H9 (cell line): Measurements from ENCODE around the gene ACTN4. TPM values are rescaled to one million over a fixed set of nuclear protein-coding genes. Genes with fewer than 3 reads are reported as not detected.

ENCODE experiments used
- DNase-seq: peaks from one replicate; pipeline ENCODE4 v3.0.0-alpha.2; 2017
- H2AFZ ChIP-seq: one replicate; pipeline ENCODE4 v1.6.1; 2013; ENCODE audit warnings: mild to moderate bottlenecking, low read length, control low read depth, moderate library complexity
- H2AK5ac ChIP-seq: 2 replicates; pipeline ENCODE4 v1.6.1; 2013; ENCODE audit warnings: low read length, control low read depth, mixed read lengths; ENCODE audit not compliant: insufficient read length
- H2BK120ac ChIP-seq: one replicate; pipeline ENCODE4 v1.6.1; 2013; ENCODE audit warnings: low read depth, mild to moderate bottlenecking, low read length, control low read depth, inconsistent platforms; ENCODE audit not compliant: poor library complexity, severe bottlenecking
- H2BK12ac ChIP-seq: 2 replicates; pipeline ENCODE4 v1.6.1; 2013; ENCODE audit warnings: low read length, control low read depth, mixed read lengths, low read depth; ENCODE audit not compliant: insufficient read length
- H2BK15ac ChIP-seq: 2 replicates; pipeline ENCODE4 v1.6.1; 2013; ENCODE audit warnings: low read depth, low read length, control low read depth
- H2BK20ac ChIP-seq: one replicate; pipeline ENCODE4 v1.6.1; 2013; ENCODE audit warnings: low read depth, mild to moderate bottlenecking, low read length, control low read depth, inconsistent platforms; ENCODE audit not compliant: poor library complexity, severe bottlenecking
- H2BK5ac ChIP-seq: 2 replicates; pipeline ENCODE4 v1.6.1; 2013; ENCODE audit warnings: low read length, control low read depth, mixed read lengths; ENCODE audit not compliant: insufficient read length
- H3K14ac ChIP-seq: 2 replicates; pipeline ENCODE4 v1.6.1; 2013; ENCODE audit warnings: low read length, control low read depth; ENCODE audit not compliant: insufficient read depth
- H3K18ac ChIP-seq: 2 replicates; pipeline ENCODE4 v1.6.1; 2013; ENCODE audit warnings: low read depth, mild to moderate bottlenecking, mixed read lengths, low read length, control low read depth; ENCODE audit not compliant: insufficient read length
- H3K23ac ChIP-seq: 2 replicates; pipeline ENCODE4 v1.6.1; 2013; ENCODE audit warnings: low read length, control low read depth, mixed read lengths, low read depth; ENCODE audit not compliant: insufficient read length
- H3K23me2 ChIP-seq: 2 replicates; pipeline ENCODE4 v1.6.1; 2013; ENCODE audit warnings: low read depth, mild to moderate bottlenecking, mixed read lengths, low read length, control low read depth; ENCODE audit not compliant: insufficient read length, poor library complexity, severe bottlenecking
- H3K27ac ChIP-seq: 2 replicates; pipeline ENCODE4 v1.5.1; 2013; ENCODE audit warnings: low read length, control low read depth, mixed read lengths, low read depth; ENCODE audit not compliant: insufficient read length
- H3K27me3 ChIP-seq: 2 replicates; pipeline ENCODE4 v1.6.1; 2013; ENCODE audit warnings: low read length, control low read depth, inconsistent platforms; ENCODE audit not compliant: insufficient read depth
- H3K4ac ChIP-seq: 2 replicates; pipeline ENCODE4 v1.6.1; 2013; ENCODE audit warnings: low read depth, mild to moderate bottlenecking, control low read depth, inconsistent platforms, low read length, moderate library complexity
- H3K4me1 ChIP-seq: 2 replicates; pipeline ENCODE4 v1.6.1; 2013; ENCODE audit warnings: low read length, control low read depth, inconsistent platforms; ENCODE audit not compliant: insufficient read depth
- H3K4me2 ChIP-seq: 2 replicates; pipeline ENCODE4 v1.6.1; 2013; ENCODE audit warnings: low read length, control low read depth, mixed read lengths; ENCODE audit not compliant: insufficient read length, insufficient read depth
- H3K56ac ChIP-seq: 2 replicates; pipeline ENCODE4 v1.6.1; 2013; ENCODE audit warnings: low read depth, mild to moderate bottlenecking, mixed read lengths, low read length, control low read depth; ENCODE audit not compliant: insufficient read length
- H3K79me1 ChIP-seq: 2 replicates; pipeline ENCODE4 v1.6.1; 2013; ENCODE audit warnings: low read depth, mild to moderate bottlenecking, moderate library complexity, low read length, control low read depth, inconsistent platforms; ENCODE audit not compliant: insufficient read depth, poor library complexity, severe bottlenecking
- H3K79me2 ChIP-seq: 2 replicates; pipeline ENCODE4 v1.6.1; 2013; ENCODE audit warnings: low read length, control low read depth, inconsistent platforms; ENCODE audit not compliant: insufficient read depth
- H3K9ac ChIP-seq: 2 replicates; pipeline ENCODE4 v1.6.1; 2013; ENCODE audit warnings: low read length, control low read depth, mixed read lengths; ENCODE audit not compliant: insufficient read length; ENCODE audit errors: extremely low read depth
- H3K9me3 ChIP-seq: one replicate; pipeline ENCODE4 v1.6.1; 2013; ENCODE audit warnings: low read depth, low read length, inconsistent platforms; ENCODE audit not compliant: control insufficient read depth
- H3T11ph ChIP-seq: one replicate; pipeline ENCODE4 v1.6.1; 2013; ENCODE audit warnings: mild to moderate bottlenecking, low read length, control low read depth, inconsistent platforms
- H4K20me1 ChIP-seq: one replicate; pipeline ENCODE4 v1.6.1; 2013; ENCODE audit not compliant: control insufficient read depth, insufficient read length, insufficient read depth
- H4K5ac ChIP-seq: 2 replicates; pipeline ENCODE4 v1.6.1; 2013; ENCODE audit warnings: low read depth, mild to moderate bottlenecking, mixed read lengths, low read length, control low read depth; ENCODE audit not compliant: insufficient read length
- H4K8ac ChIP-seq: replicated peaks from 2 replicates; pipeline ENCODE4 v1.6.1; 2013; ENCODE audit warnings: low read length, control low read depth, mixed read lengths, low read depth; ENCODE audit not compliant: insufficient read length
- H4K91ac ChIP-seq: 2 replicates; pipeline ENCODE4 v1.6.1; 2013; ENCODE audit warnings: low read depth, mild to moderate bottlenecking, moderate library complexity, mixed read lengths, low read length, control low read depth; ENCODE audit not compliant: insufficient read length
- H3K27ac Mint-ChIP-seq, 3 experiments: 2 replicates in 2 of 3; 3 replicates in 1 of 3; pipeline ENCODE4 v1.8.0; 2020 to 2021; ENCODE audit warnings: mixed read lengths in 3 of 3, mild to moderate bottlenecking in 1 of 3, moderate library complexity in 1 of 3
- H3K27me3 Mint-ChIP-seq: 2 replicates; pipeline ENCODE4 v1.8.0; 2021; ENCODE audit warnings: low read depth, mild to moderate bottlenecking, moderate library complexity, mixed read lengths
- H3K36me3 Mint-ChIP-seq, 3 experiments: 2 replicates in 2 of 3; 3 replicates in 1 of 3; pipeline ENCODE4 v1.8.0; 2020 to 2021; ENCODE audit warnings: low read depth in 3 of 3, mixed read lengths in 3 of 3; ENCODE audit not compliant: insufficient read depth in 1 of 3
- H3K4me1 Mint-ChIP-seq, 2 experiments: 2 replicates each; pipeline ENCODE4 v1.8.0; 2020; ENCODE audit warnings: mixed read lengths in 2 of 2
- H3K4me3 Mint-ChIP-seq, 2 experiments: 2 replicates in 1 of 2; 3 replicates in 1 of 2; pipeline ENCODE4 v1.8.0; 2020 to 2021; ENCODE audit warnings: mild to moderate bottlenecking in 2 of 2, mixed read lengths in 2 of 2, moderate library complexity in 1 of 2
- H3K9me3 Mint-ChIP-seq, 2 experiments: 2 replicates in 1 of 2; 3 replicates in 1 of 2; pipeline ENCODE4 v1.8.0; 2020; ENCODE audit warnings: mild to moderate bottlenecking in 2 of 2, mixed read lengths in 2 of 2, moderate library complexity in 1 of 2
- CTCF ChIP-seq: fragments of 200-600 bp; sonication (generic); conservative IDR thresholded peaks from 3 replicates; pipeline ENCODE4 v1.8.0; 2021; ENCODE audit warnings: antibody characterized with exemption, mild to moderate bottlenecking
- WGBS: extraction: QIAGEN DNeasy Blood & Tissue Kit; methylation state at CpG from one replicate; pipeline ENCODE4 v1.1.7; 2013; ENCODE audit warnings: missing lambda C conversion rate, low lambda C conversion rate, mixed read lengths; ENCODE audit not compliant: insufficient read length; ENCODE audit errors: extremely low coverage; 5-methylcytosine and 5-hydroxymethylcytosine counted together
- total RNA-seq: library from RNA; stranded (reverse); gene quantifications from 2 replicates; pipeline ENCODE4 v1.2.1, GENCODE V29; 2021

ACTN4 gene
- total RNA-seq, 1 experiment from 2014 or later = 369 TPM

GRCh38 chr19:38780443-38780842, 133.0 kb downstream of the ACTN4 start:
- Mint-ChIP-seq H3K27ac (no peak overlapping the region), H3K27me3 (peaks cover 24% of the 10 kb centered on the region), H3K9me3 (no peaks in the 10 kb centered on the region), H3K36me3 (no peaks in the 10 kb centered on the region), H3K4me3 (no peak overlapping the region), H3K4me1 (0 out of 4 replicates have a peak, but pooled peaks cover 3 to 4% of the 10 kb centered on the region in 2 experiments)
- H3K9ac ChIP-seq = no peak overlapping the region
- H3K27ac ChIP-seq = no peak overlapping the region
- no peak for TF ChIP-seq CTCF
- H2AFZ ChIP-seq = no peak overlapping the region
- no peak overlapping the region for H2BK120ac ChIP-seq
- WGBS = no CpG with 5 or more reads among the region's 7 CpGs
- no peak overlapping the region for H3K18ac ChIP-seq
- H3K14ac ChIP-seq = no peak overlapping the region
- H3K79me1 ChIP-seq = no peaks in the 10 kb centered on the region
- H2AK5ac ChIP-seq = no peak overlapping the region
- no peak overlapping the region for H3K4ac ChIP-seq
- no peaks in the 10 kb centered on the region for H3K27me3 ChIP-seq
- H3K23me2 ChIP-seq = peaks cover 2% of the 10 kb centered on the region
- H2BK15ac ChIP-seq = no peak overlapping the region
- no peak for DNase-seq
- no peak overlapping the region for H4K8ac ChIP-seq
- no peaks in the 10 kb centered on the region for H4K20me1 ChIP-seq
- no peak overlapping the region for H3K56ac ChIP-seq
- no peak overlapping the region for H2BK5ac ChIP-seq
- no peaks in the 10 kb centered on the region for H3K4me1 ChIP-seq
- no peak overlapping the region for H3K4me2 ChIP-seq
- H4K91ac ChIP-seq = no peak overlapping the region
- no peak overlapping the region for H2BK12ac ChIP-seq
- H2BK20ac ChIP-seq = no peak overlapping the region
- no peaks in the 10 kb centered on the region for H3K79me2 ChIP-seq
- no peaks in the 10 kb centered on the region for H3K9me3 ChIP-seq
- H4K5ac ChIP-seq = no peak overlapping the region
- no peak overlapping the region for H3T11ph ChIP-seq
- no peak overlapping the region for H3K23ac ChIP-seq
